DOHH2 (cell line): ENCODE results near the gene CWC27.

ENCODE experiments used
- CTCF ChIP-seq: fragments of 200-600 bp; sonication (generic); IDR thresholded peaks from one replicate; pipeline ENCODE4 v1.5.1; 2014; ENCODE audit warnings: antibody characterized with exemption, mild to moderate bottlenecking, low read depth, low read length; ENCODE audit not compliant: poor library complexity, severe bottlenecking
- EZH2phosphoT487 ChIP-seq: fragments of 200-600 bp; sonication (generic); IDR thresholded peaks from 2 replicates; pipeline ENCODE4 v1.6.1; 2017; ENCODE audit warnings: borderline replicate concordance, mild to moderate bottlenecking, antibody characterized with exemption, low read length, moderate library complexity, mixed read lengths

- TF ChIP-seq CTCF (no peak), EZH2phosphoT487 (no peak)
Measured at GRCh38 chr5:64835266-64835665, 66.5 kb downstream of the CWC27 start.
